Hematopoietic multipotent progenitor cell treated with erythropoietin and hydrocortisone succinate and interleukin-3 and kit ligand, for 15 days (in vitro differentiated cells): ENCODE data around the gene DDX27.

ENCODE experiments used
- DNase-seq: peaks from one replicate; pipeline ENCODE4 v3.0.0-alpha.2; 2015; ENCODE audit warnings: low spot score

The DDX27 gene

DNA sequence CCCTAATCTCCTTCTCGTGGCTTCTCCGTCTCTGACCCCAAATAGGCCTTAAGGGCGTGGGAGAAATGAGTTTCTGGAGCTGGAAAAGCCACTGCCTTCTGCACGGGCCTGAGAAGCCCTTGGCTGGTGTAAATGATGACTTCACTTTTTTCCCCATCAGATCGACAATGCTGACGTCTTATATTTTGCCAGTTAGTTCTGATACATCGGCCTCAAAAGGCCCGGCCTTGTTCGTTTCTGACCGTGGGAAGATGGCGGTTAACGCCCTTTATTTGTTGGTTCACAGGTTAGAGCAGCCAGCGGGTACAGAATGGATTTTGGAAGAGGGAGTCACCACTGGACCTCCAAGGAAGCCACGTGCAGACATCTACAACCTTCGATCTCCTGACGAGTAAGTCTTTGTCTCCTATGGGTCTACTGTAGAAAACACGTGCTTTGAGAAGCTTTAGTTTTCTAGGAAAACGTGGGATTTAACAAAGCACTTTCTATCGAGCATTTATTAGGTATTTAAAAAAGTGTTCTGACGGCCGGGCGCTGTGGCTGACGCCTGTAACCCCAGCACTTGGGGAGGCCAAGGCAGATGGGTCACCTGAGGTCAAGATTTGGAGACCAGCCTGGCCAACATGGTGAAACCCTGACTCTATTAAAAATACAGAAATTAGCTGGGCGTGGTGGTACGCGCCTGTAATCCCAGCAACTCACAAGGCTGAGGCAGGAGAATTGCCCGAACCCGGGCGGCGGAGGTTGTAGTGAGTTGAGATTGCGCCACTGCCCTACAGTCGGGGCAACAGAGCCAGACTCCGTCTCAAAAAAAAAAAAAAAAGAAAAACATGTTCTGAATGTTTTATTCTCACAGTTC lies 59.8 kb downstream of the DDX27 start:
- DNase-seq: no peak

DNA sequence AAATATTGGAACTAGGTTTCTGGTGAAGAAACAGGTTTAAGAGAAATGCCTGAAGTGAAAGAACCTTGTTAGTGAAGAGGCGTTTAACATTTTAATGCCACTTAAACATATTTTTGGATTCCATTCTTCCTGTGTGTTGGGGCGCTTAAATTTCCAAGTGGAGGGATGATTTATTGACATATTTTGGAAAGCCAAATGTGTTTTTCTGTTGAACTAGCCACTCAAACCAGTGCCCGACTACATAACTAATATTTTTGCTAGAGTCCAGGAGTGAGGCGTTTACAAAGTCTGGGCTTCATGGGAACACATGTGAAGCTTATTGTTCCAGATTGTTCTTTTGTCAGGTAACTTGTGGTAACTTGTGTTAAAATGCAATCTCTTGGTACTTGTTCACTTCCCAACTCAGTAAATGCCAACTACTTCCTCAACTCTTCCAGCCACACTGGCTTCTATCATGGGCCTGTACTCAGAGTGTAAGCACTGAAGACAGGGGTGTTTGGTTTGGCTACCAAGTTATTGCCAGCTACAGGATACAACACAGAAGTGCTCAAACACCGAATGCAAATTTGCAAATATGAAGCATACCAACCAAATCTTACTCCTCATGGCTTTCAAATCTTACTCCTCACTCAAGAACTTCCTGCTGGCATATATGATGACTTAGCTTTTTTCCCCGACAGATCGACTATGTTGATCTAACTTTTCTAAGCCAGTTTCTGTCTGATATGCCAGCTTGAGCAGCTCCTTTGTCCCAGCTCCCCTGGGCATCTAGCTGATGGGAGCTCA lies 60.7 kb downstream of the DDX27 start:
- DNase-seq: no peak

DNA sequence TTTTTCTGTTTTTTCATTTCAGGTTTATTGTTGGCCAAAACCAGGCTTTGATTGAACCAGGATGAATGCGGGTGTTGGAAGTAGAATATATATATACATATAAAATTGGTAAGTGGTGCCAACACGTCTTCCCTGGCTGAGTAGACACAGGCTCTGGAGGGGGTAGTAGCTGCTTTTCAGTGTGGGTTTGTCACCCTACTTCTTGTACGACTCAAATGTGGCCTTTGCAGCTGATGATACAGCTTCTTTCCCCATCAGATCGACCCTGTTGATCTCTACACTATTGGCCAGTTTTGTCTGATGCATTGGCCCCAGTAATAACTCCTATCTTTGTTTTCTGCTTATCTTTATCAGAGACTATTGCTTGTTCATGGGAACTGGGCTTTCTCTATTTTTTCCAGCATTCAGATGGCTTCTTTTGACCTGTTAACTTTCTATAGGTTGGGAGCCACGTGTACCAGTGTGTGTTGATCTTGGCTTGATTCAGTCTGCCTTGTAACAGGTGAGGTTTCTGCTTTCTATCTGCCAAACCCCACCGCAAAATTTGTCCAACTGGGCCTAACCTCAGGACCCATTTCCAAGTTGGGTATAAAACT lies 61.3 kb downstream of the DDX27 start:
- no peak for DNase-seq

DNA sequence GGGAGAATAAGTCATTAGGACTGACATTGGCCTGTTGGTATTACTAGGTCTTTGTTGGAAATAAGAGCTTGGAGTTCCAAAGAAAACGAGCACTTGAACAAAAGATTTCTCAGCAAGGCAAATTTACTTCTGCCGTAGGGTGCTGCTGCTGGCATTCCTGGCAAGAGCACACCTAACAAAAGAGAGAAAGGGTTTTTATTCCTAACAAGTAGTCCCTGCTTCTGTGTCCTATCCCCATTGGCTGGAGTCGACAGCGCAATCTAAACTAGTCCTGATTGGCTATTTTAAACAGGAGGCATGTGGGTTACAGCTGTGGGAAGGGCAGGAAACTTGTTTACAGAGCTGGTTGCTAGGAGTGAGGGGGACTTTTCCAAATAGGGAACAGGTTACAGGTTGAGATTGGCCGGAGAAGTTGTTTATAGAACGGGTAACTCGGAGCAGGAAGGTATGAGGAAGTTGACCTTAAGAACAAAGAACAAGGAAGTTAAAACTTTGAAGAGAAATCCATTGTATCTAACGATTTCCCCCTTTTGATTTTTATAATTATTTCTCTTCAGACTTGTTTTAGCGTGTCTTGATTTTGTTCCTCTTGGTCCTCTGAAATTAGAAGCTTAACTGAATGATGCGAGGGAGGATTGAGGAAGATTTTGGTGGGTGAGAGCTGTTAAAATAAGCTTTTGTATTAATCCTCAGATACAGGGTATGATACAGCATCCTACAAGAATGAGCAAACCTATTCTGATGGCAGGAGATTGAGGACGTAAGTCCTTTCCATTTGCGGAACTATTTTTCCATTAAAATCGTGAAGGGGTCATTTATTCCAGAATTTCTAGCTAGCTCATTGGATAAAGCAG lies 62.1 kb downstream of the DDX27 start:
- DNase-seq: no peak

DNA sequence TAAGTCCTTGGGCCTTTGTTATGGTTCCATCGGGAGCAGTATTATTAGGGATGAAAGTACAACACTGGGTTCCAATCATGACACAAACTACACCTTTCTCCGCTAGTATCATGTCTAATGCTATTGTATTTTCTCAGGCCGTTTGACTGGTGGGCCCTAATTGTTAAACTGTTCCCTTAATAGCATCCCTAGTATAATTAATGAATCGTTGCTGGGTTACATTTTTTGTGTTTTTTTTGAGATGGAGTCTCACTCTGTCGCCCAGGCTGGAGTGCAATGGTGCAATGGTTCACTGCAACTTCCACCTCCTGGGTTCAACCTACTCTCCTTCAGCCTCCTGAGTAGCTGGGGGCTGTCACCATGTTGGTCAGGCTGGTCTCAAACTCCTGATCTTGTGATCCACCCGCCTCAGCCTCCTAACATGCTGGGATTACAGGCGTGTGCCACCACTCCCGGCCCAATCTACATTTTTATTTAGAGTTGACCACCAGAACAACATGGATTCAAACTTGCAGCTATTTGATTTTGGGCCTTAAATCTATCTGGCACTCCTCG lies 62.8 kb downstream of the DDX27 start:
- no peak for DNase-seq

DNA sequence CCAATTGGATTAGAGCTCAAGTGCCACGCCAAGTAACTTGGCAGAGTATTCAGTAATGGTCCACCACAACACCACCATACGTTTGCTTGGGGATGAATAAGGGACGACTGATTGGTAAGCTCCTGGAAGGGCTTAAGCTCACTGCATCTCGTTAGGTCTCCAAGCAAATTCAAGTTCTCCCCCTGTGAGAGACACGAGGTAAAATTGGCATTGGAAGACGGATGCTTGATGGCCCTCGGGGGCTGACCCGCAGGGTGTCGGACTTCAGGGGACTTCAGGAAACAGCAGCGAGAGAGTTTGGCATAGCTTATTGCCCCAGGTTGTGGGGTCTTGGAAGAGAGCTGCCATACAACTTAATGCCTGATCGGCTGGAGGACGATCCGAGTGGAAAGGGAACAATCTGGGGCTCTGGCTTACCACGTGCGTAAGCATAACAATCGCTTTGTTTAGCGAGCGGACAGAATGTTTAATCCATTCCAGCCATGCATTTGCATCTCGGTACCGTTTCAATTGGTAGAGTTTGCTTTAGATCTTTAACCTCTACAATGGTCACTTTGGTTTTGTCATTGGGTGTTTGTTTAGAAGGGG lies 63.5 kb downstream of the DDX27 start:
- no peak for DNase-seq

DNA sequence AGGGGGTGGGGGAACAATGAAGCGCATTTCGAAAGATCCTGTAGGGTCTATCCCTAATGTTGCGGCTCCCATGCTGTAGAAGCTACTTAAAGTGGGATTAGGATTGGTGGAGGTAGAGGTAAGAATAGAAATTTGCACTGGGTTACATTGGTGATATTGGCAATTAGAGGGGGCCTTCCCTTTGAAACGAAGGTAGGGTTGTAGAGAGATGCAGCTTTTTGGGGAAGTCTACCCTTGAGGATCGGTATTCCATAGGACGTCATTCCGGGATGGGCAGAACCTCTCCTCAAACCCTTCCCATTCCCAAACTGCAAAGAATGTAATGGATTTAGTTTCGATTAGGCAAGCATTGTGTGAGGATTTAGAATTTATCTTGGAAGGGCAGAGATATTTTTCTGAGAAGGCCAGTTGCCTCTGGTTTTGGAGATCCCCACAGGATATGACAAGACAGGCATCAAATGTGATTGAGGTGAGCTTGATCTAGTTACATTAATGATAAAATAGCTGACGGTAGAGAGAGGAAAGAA lies 64.0 kb downstream of the DDX27 start:
- no peak for DNase-seq

DNA sequence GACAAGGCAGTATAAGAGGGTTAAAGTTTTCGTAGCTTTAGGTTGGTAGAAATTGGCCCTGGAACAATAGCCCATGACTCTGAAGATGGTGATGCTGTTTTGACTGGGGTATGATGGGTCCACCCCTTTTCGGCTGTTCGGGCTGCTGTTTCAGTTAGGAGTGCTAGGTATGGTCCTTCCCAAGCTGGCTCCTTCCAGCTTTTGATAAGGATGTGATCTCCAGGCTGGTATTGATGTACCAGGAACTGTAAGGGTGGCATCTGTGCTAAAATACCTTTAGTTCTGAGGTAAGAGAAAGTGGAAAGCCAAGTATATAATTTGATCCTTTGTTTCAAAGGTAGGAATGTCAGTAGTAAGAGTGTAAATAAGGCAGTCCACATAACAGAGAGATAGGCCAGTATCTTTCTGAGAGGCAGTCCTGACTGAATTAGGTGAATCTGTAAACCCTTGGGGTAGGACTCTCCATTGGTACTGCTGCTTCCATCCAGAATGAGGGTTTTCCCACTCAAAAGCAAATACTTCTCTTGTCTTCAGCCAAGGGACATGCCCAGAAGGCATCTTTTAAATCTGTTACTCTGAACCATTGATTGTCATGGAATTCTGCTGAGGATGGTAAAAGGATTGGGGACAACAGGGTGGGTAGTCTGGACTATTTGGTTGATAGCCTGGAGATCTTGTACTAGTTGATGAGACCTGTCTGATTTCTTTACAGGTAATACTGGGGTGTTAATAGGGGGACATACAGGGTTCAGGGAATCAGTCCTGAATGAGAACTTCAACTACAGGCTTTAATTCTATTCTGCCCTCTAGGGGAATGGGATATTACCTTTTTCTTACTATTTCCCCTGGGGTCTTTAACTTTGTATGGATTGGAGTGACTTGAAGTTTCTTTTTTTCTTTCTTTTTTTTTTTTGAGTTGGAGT lies 64.7 kb downstream of the DDX27 start:
- no peak for DNase-seq

DNA sequence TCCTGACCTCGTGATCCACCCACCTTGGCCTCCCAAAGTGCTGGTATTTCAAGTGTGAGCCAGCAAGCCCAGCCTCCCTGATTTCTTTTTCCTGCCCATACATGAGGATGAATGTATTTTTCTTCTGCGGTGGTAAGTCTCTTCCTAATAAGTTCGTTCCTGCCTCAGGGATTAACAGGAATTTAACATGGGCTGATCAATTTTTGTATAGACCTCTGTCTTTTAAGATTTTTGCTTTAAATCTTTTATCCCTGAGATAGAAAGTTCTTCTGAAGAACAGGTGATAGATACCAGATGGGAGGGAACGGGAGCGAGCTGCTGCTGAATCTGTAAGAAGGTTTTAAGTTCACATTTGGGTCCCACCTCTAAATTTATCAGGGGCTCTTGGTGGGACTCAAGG lies 65.6 kb downstream of the DDX27 start:
- no peak for DNase-seq

DNA sequence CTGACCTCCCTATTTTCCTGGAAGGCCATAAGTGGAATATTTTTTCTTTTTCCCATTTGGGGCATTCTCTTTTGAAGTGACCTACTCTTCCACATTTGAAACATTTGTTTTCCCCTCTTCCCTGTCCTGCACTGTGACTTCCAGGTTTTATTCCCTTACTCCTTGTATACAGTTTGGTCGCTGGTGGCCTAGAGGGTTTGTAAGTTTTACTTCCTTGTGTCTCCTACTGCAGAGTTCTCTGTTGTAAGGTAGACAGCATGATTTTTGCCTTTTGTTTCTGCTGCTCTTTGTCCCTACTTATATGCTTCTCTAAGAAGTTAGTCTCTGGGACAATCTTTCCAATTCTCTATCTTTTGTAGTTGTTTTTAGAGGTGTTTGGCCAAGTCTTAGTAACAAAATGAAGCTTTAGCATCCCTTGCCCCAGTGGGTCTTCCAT lies 66.0 kb downstream of the DDX27 start:
- no peak for DNase-seq

DNA sequence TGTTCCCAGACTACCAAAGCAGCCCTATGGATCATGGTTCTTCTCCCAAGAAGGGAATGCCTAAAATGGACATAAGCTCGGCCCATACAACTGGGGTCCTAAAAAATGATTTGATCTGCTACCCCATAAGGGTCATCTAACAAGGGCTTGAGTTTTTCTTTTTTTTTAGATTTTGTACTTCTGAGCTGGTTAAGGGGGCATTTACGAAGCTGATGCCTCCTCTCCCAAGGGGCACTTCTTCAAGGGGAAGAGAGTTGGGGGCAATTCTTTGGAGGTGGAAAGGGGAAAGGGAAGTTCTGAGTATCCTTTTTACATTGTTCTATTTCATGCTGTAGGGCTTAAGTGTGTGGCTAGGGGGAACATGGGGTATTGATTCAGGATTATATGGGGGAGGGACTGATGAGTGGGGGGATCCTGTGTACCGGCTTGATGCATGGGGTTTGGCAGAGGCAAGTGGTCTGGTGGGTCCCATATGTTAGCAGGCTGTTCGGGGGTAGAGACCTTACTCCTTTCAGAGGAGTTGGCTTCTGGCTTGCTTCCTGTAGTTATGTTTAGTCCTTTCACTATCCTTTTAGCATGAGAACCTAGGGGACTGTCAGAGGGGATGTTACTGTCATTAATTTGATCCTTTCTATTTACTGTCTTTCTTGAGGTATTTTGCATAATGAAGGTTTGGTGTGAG lies 66.7 kb downstream of the DDX27 start:
- DNase-seq: no peak

DNA sequence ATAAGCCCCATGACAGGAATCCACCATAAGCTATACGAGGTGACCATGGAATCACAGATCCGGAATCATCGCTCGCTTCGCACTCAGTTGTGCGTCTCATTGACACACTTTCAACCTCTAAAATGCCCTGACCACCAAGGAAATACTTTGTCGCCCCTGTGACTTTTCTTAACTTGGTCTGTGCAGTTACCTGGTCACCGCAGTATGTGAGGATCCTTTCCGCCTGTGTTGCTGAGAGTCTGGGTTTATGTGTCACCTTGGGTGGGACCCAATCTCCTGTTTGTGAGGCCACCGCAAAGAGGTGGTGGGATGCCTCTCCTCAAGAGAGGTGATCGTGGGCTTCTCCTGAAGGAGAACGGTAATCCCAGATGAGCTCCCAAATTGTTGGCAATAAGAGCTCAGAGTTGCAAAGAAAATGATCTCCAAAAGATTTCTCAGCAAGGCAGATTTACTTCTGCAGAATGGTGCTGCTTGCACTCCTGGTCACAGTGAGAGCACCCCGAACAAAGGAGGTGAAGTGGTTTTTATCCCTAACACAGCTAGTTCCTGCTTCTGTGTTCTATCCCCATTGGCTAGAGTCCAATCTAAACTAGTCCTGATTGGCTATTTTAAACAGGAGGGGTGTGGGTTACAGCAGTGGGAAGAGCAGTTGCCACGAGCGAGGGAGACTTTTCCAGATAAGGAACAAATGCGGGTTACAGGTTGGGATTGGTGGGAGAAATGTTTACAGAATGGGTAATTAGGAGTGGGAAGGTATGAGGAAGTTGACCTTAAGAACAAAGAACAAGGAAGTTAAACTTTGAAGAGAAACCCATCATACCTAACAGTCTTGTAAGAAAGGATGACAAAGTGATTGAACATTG lies 67.7 kb downstream of the DDX27 start:
- DNase-seq: no peak

DNA sequence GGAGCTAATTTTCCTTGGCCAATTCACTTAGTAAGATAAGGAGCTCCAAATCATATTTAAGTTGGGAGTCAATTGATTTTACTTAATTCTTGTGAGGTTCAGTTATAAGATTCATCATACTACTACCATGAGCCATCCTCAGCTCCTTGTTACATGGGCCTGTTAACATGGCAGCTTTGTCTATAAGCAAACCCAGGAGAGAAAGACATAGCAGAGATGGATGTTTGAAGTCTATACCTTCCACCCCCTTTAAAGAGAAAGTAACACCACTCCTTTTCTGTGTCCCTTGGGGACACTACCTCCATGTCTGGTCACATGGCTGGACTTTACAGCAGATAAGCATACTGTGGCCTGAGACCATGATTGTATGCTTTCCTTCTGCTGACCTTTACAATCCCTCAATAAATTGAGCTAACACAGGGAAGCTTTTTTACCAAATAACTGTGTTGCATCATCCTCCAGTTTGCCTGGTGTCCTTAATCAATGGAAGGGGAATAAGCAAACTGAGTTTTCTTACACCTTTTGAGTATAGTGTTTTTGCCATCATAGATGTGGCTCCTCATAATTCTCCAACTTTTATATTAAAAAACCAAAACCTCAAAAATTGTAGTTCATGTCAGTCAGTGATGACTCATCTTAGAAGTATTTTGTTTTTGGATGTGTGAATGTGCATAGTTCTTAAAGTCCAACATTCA lies 68.5 kb downstream of the DDX27 start:
- no peak for DNase-seq

DNA sequence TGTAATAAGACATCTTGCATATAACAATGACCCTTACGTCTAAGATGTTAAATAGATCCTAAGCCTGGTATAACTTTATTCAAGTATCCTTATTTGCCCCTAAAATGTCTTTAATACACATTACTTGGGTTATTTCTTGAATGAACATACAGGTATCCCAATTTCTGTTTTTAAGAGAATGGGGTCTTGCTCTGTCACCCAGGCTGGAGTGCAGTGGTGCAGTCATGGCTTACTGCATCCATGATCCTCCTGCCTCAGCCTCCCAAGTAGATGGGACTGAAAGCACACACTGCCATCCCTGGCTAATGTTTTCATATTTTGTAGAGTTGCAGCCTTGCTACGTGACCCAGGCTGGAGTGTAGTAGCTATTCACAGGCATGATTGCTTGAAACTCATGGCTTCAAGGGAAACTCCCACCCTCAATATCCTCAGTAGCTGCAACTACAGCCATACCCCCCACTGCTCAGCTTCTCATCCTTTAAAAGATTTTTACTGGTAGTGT lies 69.1 kb downstream of the DDX27 start:
- no peak for DNase-seq

DNA sequence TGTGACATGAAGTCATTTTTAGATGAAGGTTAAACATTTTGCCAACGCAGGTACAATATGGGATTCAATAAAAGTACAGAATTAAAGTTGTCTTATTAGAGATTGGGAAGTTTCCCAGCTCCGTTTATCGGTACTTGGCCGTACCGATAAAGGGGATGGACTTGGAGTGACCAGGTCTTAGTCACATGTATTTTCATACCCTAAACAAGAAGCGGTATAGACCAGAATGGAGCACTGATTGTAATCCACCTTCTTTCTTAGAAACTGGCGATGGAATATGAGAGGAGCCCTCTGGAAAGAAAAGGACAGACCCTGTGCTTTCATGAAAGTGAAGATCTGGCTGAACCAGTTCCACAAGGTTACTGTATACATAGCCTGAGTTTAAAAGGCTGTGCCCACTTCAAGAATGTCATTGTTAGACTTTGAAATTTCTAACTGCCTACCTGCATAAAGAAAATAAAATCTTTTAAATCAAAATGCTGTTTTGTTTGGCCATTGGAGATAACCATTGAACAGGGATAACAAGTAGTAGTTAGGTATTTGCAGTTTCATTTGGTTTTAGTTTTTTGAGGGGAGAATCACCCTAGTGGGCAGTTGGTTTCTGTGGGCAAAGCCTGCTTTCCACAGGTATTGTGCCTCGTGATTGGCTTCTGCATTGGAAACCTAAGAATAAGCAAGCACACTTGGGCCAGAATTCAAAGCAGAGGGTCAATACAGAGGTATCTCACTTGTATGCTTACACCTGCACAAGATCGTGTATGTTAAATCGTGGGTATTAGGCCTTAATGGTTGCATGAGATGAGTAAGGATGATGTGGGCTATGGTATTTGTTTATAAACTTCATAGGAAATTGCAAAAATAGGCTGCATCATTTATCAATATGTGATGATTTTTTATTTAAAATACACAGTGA lies 69.8 kb downstream of the DDX27 start:
- DNase-seq: no peak

DNA sequence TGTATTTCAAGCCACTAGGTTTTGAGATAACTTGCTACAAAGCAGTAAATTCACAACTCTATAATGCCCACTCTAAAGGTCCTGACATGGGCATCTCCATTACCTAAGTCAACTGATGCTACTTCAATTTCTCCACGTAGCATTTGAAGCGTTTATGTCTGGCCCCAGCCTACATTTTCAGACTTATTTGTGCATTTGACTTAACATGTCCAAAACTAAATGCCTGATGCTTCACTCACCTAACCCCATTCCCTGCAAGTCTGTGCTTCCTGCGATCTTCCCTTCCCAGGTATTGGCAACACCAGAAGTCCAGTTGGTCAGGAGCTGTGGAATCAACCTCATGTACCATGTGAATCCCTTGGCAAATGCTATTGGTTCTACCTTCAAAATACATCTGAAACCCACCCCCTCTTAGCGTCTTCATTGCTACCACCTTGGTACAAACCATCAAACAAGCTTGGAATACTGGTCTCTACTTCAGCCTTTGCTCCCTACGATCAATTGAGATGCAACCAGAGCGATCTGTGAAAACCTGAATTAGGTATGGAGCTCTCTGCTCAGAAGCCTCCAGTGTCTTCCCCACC lies 71.5 kb downstream of the DDX27 start:
- DNase-seq: no peak
